Epidermal melanocyte (primary cell): ENCODE results near the gene CCR3.
"Not testable (repeated sequence)": the region's sequence is repeated elsewhere in the genome, so short reads cannot be mapped to it uniquely, and the experiment has no call there.

ENCODE experiments used
- DNase-seq: peaks from one replicate; pipeline ENCODE4 v3.0.0; 2011; ENCODE audit warnings: low spot score; ENCODE audit not compliant: insufficient read length

CCR3 gene

DNA sequence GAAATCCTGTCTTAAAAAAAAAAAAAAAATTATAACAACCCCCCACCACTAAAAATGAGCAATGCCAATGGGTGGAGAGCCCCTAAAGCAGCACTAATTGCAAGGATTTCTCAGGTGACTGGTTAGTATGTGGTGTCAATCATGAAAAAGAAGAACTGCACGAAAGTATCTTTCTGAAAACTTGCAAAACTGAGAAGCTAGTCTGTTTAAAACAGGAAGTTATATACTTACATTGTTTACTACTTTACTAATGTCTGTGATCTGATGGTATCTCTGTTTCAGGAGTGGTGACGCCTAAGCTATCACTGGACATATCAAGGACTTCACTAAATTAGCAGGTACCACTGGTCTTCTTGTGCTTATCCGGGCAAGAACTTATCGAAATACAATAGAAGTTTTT is at the start of gene CCR3:
CCR3 (plus strand) TSS at position 341 of the 400 bp plus-strand sequence. CDS start 22,699 bp downstream, outside the sequence.
- DNase-seq = no peak

DNA sequence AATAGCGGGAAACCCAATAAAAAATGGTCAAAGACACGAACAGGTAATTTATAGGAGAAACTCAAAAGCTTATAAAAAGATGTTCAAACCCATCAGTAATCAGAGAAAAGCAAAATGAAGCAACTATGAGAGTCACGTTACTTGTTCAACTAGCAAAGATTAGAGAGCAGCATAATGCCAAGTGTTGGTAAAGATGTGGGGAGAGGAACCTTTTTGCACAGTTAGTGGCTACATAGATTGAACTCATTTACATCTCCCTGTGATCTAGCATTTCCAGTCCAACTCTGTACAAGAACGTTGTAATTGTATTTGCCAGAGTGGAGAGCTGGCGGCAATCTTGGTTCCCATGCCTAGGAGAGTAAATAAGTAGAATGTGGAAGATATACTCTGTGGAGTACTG is 49.3 kb upstream of the CCR3 start:
- no peak for DNase-seq

DNA sequence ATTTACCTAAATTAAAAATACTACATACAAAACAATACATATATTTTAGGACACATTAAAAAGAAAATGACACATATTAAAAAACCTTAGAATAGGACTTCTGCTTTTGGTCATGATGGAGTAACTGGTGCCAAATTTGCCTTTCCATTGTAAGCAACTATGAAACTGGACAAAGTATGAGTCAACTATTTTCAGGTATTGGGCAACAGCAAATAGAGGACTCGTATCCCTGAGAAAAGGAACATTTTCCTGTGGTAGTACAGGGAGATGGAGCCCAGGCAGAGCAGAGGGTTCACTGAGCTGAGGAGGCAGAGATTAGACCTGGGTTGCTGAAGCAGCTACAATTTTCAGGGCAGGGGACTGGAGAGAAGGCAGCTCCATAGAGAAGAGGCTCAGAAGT is 48.8 kb upstream of the CCR3 start:
- no peak for DNase-seq

DNA sequence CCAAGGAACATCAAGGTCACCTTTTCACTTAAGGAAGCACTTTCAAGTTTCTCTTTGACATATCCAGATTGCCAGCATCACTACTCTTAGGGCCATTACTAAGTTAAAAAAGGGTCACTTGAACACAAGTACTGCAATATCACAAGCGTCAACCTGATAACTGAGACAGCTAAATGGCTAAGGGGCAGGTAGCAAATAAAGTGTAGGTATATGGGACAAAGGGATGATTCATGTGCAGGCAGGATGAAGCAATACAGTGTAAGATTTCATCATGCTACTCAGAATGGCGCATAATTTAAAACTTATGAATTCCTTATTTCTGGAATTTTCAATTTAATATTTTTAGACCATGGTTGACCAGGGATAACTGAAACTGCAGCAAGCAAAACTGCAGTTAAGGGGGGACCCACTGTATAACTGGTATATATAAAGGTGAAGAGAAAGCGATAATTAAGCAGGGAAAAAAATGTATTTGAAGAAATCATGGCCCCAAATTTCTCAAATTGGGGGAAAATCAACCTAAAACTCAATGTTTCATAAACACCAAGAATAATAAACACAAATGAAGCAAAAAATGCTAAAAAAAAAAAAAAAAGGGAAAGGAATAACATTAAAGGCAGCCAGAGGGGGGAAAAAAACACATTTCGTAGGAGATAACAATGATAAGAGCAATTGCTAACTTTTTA is 47.2 kb upstream of the CCR3 start:
- no peak for DNase-seq

DNA sequence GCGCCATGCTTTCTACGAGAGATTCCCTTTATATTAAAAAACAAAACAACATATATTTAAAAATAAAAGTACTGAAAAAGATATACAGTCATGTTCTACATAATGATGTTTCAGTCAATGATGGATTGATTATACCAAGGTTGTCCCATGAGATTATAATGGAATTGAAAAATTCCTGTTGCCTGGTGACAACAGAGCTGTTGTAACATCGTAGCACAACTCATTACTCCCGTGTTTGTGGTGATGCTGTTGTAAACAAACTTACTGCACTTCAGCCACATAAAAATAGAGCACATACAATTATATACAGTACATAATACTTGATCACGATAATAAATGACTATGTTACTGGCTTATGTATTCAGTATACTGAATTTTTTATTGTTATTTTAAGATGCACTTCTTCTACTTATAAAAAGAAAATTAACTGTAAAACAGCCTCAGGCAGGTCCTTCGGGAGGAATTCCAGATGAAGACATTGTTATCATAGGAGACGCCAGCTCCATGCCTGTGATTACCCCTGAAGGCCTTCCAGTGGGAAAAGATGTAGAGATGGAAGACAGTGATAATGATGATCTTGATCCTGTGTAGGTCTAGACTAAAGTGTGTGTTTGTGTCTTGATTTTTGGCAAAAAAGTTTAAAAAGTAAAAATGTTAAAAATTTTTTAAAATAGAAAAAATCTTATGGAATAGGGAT is 45.9 kb upstream of the CCR3 start:
- no peak for DNase-seq

DNA sequence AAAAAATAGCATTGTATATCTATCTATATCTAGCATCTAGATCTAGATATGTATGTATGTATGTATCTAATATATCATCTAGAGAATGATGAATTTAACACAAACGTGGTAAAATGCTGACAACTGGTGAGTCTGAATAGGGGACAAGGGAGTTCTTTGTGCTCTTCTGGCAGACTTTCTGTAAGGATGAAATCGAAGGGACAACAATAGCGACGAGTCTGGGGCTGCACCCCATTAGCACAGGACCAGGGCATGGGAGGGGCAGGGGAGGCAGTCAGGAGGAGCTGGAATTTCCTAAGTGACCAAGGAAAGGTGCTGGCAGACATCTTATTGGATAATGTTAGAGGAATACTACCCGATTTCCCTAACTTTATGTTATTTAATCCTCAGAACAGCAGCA is 42.0 kb upstream of the CCR3 start:
- no peak for DNase-seq

DNA sequence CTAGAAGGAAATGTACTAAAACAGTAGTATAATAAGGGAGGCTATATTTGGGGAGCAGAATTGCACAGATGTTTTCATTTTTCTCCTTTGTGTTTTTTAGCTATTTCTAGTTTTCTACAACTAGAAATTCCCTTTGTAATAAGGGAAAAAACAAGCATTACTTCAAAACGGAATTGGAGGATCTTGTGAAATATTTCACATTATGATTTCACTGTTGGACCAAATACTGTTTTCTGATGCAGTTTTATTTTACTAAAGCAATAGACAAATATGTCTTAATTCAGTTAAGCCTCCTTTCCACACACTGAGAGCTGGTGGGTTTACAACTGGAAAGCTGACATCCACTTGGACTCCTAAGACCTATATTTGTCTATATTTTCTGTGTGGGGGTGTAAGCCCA is 41.5 kb upstream of the CCR3 start:
- DNase-seq = no peak

DNA sequence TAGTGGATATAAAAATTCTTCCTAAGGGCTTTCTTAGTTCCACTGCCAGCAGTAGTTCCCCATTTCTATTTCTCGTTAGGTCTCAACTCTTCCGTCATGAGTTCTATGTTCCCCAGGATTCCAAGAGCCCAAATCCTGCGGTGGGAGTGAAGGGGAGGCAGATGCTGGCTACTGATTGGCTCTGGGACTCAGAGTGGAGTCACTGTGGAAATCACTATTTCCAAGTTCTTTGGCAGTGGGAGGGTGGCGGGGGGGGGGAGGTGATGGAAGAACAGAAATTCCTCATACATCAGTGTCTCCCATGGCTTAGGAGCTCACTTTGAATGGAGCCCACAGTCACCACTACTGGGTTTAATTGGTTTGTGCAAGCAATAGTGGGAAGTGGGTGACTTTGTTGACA is 39.7 kb upstream of the CCR3 start:
- DNase-seq = no peak

DNA sequence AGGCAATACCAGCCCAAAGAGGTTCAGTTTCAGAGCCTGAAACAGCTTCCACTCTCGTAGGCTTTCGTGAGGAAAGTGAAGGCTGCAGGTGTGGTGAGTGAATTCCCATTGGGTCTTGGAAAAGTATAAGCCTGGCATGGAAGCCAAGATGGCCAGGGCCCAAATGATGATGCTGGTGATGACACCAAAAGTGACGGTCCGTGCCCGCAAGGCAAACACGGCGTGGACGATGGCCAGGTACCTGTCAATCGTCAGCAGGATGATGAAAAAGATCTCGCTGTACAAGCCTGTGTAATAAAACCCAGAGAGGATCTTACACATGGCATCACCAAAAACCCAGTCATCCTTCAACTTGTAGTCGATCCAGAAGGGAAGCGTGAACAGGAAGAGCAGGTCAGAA is 38.6 kb upstream of the CCR3 start:
- no peak for DNase-seq

DNA sequence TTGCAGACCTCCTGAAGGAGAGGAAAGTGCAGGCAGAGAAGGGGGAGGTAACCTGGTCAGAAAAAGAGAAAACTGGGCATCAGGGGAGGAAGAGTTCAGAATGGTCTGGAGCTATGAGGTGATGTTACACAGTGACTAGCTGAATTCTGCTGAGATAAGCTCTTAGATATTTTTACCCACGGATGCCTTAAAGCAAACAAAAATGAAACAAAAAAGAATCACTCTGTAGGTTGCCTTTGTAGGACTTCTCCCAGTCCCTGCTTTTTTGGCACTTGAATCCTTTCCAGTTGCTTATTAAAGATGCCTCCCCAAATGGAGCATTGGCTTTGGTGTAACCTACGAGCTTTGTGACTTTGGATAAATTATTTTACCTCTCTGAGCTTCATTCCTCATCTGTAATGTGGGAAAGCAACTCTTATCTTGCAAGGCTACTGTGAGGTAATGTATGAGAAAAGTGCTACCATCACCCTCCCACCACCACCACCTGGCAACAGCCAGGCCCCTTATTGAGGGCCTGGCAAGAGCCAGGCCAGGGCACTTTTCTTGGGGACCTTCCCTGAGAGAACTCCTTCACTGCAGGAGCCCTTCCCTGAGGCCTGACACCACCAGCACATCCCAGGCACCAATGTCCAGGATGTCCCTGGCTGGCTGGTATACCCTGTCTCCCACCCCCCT is 36.8 kb upstream of the CCR3 start:
- DNase-seq = no peak

DNA sequence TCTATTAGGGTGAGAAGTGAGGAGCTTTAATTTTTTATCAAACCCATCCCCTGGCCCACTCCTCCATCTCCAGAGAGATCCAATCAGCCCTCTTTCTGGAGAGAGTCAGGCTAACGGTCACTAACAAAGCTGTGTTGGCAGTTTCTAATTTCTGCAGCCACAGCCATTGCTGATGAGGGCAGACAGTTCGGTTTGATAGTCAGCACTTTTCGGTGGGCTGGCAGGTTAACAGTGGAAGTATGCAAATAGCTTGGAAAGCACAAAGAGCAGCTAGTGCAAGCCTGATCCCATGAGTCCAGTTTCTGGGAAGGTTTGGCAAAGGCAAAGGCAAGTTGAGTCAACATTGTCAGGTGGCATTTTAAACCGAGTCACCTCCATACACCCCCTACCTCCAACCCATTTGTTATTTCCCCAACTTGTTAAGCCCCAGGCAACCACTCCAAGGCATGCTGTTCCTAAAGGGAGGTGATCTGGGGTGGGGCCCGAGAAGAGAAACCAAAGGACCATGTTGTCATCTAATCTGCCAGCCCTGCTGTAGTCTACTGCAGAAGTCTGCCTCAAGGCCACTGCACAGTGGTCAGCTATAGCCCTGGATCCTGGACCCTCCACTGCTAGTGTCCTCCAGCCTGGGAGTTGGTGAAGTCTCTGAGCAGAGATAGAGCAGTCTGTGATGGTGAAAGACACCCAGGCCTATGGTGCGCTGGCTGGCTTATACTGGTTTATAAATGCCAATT is 35.8 kb upstream of the CCR3 start:
- DNase-seq = no peak

DNA sequence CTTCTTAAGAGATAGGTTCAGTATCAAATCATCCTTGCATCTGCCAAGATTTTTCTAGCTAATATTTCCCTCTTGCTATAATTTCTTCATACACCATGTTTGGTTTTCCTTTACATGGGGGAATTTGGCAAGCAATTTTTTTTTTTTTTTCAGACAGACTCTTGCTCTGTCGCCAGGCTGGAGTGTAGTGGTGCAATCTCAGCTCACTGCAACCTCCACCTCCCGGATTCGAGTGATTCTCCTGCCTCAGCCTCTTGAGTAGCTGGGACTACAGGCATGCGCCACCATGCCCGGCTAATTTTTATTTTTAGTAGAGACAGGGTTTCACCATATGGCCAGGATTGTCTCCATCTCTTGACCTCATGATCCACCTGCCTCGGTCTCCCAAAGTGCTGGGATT is 34.7 kb upstream of the CCR3 start:
- DNase-seq = not testable (repeated sequence)

DNA sequence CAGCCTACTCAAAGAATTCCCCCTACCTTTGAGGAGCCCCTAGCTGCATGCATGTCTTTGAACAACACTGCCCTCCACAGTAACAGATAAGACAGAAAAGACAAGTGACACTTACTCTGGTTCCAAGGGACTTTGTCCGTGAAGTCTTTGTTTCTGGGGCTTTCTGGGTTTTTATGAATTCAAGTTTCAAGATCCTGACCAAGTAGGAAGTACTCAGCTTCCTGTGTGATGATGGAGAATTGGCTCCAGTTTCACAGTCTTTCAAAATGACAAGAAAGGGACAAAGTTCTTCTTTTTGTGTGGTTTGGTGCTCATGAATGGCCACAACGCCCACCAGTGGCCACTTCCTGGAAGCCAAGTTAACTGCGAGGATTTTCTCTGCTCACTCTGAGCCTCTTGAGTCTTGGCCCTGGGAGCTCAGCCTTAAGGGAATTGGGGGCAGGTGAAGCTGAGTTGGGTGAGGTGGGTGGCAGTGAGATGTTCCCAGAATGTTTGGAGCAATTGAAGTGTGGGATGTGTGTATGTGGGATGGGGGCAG is 34.0 kb upstream of the CCR3 start, which contains the start of gene CCR1:
CCR1 (minus strand) TSS at position 147 of the 538 bp plus-strand sequence. CDS start 4,000 bp downstream, outside the sequence.
- no peak for DNase-seq

DNA sequence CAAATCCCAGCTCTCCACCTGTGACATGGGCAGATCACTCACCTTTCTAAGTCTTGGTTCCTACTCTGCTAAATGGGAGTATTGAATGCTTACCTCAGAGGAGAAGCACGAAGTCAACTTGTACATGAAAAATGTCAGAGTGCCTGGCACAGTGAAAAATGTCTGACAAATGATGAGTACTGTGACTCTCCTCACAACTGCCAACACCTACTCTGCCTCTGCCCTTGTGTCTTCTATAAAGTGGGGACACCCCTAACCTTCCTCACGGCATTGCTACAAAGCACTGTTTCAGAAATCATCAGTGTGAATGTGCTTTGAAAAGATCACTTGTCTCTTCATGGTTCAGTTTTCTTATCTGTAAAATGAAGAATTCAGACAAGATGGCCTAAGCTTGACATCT is 33.2 kb upstream of the CCR3 start:
- DNase-seq = no peak

DNA sequence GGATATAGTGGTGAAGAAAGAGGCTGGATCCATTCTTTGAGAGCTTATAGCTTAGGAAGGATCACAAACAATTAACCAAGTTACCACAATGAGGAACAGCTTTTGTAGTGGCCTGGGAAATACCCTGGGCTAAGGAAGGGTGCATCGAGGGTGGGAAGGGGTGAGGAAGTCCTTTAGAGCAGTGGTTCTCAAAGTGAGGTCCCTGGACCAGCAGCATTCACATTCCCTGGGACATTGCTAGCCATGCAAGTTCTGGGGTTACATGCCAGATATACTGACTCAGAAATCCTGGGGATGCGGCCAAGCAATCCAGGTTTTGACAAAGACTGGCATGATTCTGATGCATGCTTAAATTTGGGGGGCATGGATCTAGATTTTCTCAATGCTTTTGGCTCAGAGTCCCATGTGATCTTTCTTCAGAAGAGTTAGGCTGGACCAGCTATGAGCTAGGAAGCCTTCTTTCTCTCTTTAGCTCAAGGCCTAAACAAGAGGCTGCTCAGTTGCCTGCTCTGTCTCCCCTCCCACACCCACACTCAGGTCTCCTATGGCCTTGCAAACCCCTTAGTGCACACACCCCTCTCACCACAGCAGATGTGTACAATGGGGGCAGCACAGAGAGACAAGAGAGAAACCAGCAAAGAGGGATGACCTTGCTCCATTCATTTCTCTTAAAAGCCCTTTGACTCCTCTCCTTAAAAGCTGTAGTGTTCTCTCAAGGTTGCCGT is 32.4 kb upstream of the CCR3 start:
- DNase-seq = no peak

DNA sequence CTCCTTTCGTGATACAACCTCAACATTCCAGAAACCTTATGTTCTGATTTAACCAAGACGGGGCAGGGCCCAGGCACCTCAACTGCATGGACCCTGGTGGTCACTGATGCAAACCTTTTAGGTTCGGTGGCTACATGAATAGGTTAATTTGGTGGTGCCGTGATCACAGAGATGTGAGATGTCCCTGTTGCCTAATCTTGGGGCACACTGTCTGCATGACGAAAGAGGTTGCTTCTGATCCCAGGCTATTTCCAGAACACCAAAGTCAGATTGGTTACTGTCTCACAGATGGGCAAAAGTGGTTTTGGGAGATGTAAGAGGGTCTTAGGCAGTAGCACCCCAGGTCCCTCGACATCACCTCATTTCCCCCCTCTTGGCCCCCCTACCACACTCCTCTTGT is 30.2 kb upstream of the CCR3 start:
- DNase-seq = no peak

DNA sequence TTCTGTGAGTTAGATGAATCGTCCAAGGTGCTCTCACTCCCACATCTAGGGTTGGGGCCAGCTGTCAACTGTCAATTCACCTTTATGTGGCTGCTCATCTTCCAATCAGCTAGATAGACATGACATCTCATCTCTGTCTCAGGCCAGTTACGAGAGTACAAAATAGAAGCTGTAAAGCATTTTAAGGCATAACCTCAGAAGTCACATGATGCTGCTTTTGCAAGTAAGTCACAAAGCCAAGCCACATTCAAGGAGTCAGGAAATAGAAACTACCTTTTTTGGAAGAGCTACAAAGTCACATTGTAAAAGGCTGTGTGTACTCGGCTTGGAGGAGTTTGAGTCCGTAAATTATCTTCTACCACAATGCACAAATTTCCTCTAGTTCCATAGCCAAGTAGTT is 29.1 kb upstream of the CCR3 start:
- DNase-seq = no peak

DNA sequence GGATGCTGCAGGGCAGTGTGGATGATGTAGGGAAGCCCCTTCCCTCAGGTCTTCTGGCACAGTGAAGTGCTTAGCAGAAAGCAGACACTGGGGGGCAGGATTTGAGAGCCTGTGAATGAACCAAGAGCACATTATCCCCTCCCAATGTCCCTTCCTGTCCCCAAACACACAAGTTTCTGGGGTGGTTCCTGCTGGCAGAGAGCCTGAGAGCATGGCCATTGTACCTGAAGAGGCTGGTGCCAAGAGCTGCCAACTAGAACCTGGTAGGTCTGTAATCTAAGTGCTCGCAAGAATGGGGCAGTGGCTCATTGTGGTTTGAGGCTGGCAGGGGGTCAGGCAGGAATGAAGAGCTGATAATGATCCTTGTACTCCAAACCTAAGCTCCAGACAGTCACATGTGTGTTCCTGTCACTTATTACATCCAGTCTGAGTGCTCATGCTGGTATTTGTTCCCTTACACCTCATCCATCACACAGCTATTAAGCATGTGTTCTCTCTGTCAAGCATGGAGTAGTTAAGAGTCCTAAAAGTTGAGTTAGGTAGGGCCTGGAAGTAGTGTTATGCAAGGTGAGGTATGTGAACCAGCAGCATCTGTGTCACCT is 27.4 kb upstream of the CCR3 start:
- no peak for DNase-seq

DNA sequence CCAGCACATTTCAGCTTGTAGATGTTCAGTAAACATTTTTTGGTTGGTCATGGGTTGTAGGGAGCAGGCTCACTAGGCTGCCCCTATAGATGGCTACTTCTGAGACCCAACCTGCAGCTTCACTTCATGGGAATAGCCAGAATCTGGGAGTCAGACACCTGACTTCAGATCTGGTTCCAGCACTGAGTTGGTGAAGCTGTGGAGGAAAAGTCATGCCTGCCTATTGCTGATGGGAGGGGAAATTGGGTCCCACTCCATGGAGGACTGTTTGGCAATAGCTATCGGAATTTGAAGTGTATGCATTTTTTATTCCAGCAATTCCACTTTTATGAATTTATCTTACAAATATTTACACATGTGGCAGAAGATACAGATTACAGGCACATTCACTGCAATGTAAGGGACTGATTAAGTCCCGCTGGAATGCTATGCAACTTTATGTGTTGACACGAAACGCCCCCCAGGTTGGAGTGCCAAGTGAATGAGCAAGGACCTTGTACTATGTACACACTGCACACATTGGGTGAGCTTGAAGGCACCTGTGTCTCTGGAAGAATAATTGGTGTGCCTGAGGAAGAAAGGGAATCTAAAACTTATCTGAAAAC is 26.3 kb upstream of the CCR3 start:
- DNase-seq = no peak

DNA sequence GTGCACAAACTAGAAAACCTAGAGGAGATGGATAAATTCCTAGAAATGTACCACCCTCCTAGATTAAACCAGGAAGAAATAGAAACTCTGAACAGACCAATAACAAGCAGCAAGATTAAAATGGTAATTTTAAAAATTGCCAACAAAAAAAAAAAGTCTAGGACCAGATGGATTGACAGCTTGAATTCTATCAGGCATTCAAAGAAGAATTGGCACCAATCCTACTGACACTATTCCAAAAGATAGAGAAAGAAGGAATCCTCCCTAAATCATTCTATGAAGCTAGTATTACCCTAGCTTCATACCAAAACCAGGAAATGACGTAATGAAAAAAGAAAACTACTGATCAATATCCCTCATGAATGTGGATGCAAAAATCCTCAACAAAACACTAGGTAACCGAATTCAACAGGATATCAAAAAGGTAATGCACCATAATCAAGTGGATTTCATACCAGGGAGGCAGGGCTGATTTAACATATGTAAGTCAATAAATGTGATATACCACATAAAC is 24.0 kb upstream of the CCR3 start:
- DNase-seq = no peak
